Prostate gland (tissue), 2 donors: ENCODE data around the gene GTF2F1. TPM values are rescaled to one million over a fixed set of nuclear protein-coding genes. Genes with fewer than 3 reads are reported as not detected.
A peak's percentile ranks its signal among the peaks of the same experiment; 100 is the strongest.

Source experiments
- DNase-seq: peaks from one replicate; pipeline ENCODE4 v3.0.0-alpha.2; 2019; ENCODE audit warnings: low spot score
- H3K27ac ChIP-seq, 2 donors: fragments of 200-600 bp; sonication (generic); 2 replicates each; pipeline ENCODE4 v1.5.1; 2017 to 2019
- H3K27me3 ChIP-seq: fragments of 200-600 bp; sonication (generic); replicated peaks from 2 replicates; pipeline ENCODE4 v1.5.1; 2019; ENCODE audit not compliant: insufficient read depth
- H3K36me3 ChIP-seq, 2 donors: fragments of 200-600 bp; sonication (generic); 1 replicate in 1 of 2; 2 replicates in 1 of 2; pipeline versions ENCODE4 v1.5.1 to v1.8.1; 2017 to 2019
- H3K4me1 ChIP-seq: fragments of 200-600 bp; sonication (generic); replicated peaks from 2 replicates; pipeline ENCODE4 v1.5.1; 2019
- H3K4me3 ChIP-seq, 2 donors: fragments of 200-600 bp; sonication (generic); 2 replicates each; pipeline ENCODE4 v1.5.1; 2017 to 2019
- H3K9me3 ChIP-seq: fragments of 200-600 bp; sonication (generic); 2 replicates; pipeline ENCODE4 v1.5.1; 2017
- CTCF ChIP-seq, 4 experiments: fragments of 200-600 bp in 2 of 4; fragments of 450-650 bp in 2 of 4; sonication (generic) in 2 of 4; IDR thresholded peaks; 1 replicate in 3 of 4; 2 replicates in 1 of 4; pipeline ENCODE4 v1.5.1; 2016 to 2019; ENCODE audit warnings: antibody characterized with exemption in 4 of 4, mild to moderate bottlenecking in 2 of 4, moderate library complexity in 2 of 4
- POLR2A ChIP-seq: fragments of 450-650 bp; IDR thresholded peaks from one replicate; pipeline ENCODE4 v1.6.1; 2016; ENCODE audit warnings: antibody characterized with exemption, mild to moderate bottlenecking
- POLR2AphosphoS5 ChIP-seq: sonication (generic); formaldehyde crosslinking; IDR thresholded peaks from one replicate; pipeline ENCODE4 v1.6.1; 2017; ENCODE audit warnings: antibody characterized with exemption
- WGBS: methylation state at CpG from one replicate; pipeline ENCODE4 v1.1.5; 2018; 5-methylcytosine and 5-hydroxymethylcytosine counted together
- intact Hi-C: fragments of 100-400 bp; cut with DNase I; formaldehyde crosslinking; loops from one replicate; pipeline ENCODE4 v1.14.2; 2022
- total RNA-seq, 2 donors: library from RNA; depleted of rRNA; stranded (reverse); fragments of >200 nt; gene quantifications; one replicate each; pipeline ENCODE4 v1.1.0, GENCODE V29; 2016

Gene GTF2F1
- total RNA-seq, 2 donors from 2014 or later = 70.7 to 82.7 TPM

DNA sequence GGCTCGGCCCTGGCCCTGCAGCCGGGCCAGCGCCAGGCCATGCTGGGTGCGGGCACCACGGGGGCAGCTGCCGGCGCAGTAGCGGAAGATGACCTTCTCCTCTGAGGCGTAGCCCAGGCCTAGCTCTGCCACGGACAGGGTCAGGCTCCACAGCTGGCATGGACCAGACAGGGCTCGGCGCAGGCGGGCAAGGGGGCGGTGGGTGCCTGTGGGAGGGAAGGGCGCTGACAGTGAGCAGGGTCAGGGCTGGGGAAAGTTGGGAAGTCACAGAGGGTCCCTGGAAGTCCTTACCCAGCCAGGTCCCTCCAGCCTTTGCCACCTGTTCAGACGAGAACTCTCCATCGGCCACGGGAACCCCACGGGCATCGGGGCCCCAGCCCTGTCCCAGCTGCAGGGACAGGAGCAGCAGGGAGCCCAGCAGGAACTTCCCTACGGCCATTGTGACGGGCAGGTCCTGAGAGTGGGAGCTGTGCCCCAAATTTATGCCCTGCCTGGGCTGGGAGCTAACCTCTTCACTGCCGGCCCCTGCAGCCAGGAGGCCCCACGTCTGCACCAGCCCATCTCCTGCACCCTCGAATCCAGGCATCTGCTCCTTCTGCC lies 17.5 kb downstream of the GTF2F1 start, which contains the start of gene PSPN:
PSPN (minus strand) TSS at position 523 of the 600 bp plus-strand sequence; CDS start at position 439, 84 bp downstream.
- no peak within 1 kb of the TSS for H3K27ac ChIP-seq
- intact Hi-C loops = no loop called here

DNA sequence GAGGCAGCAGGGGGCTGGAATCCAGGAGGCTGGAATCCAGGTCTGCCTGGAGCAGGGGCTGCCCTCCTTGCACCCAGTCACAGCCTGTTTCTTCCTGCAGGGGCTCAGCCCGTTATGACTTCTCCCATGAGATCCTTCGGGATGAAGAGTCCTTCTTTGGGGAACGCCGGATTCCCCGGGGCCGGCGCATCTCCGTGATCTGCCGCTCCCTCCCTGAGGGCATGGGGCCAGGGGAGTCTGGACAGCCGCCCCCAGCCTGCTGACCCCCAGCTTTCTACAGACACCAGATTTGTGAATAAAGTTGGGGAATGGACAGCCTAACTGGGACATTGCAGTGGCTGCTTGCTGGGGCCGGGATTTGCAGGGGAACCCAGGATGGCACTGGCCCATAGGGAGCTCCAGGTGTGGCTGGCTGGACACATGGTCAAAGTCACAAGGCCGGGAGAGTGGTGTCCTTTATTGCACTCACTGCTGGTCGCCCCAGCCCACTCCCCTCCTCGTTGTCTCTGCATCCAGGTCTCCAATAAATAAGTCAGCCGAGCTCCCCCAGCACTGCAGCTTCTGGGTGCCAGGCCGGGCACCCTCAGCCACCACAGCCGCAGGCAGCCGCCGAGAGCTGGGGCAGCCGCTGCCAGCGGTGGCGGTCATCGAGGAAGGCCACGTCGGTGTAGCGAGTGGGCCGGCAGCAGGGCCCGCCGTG lies 18.1 kb downstream of the GTF2F1 start:
- Histone ChIP-seq H3K9me3 (no peaks in the 10 kb centered on the region), H3K4me3 (no peak overlapping the region), H3K4me1 (peaks cover 3% of the 10 kb centered on the region), H3K36me3 (peaks cover 3 to 5% of the 10 kb centered on the region in 2 donors), H3K27me3 (no peaks in the 10 kb centered on the region), H3K27ac (no peak overlapping the region)
- DNase-seq = no peak
- no peak for TF ChIP-seq POLR2A
- TF ChIP-seq CTCF (IDR thresholded peaks at IDR 0.05) = no peak
- no peak for TF ChIP-seq POLR2AphosphoS5
- intact Hi-C loops = loop anchor here (5.0 kb wide), 1 partner anchor 98 kb away; the partner anchor contains the start of gene MLLT1
- 72% methylated on average over 15 of the region's 29 CpGs for WGBS

More for the DNA sequence above, 17.5 kb downstream of the GTF2F1 start, which contains the start of gene PSPN:
- Histone ChIP-seq H3K9me3 (no peaks in the 10 kb centered on the region), H3K4me1 (peaks cover 3% of the 10 kb centered on the region), H3K36me3 (peaks cover 9 to 12% of the 10 kb centered on the region in 2 donors), H3K27me3 (no peaks in the 10 kb centered on the region), H3K4me3 (no peak within 1 kb of the TSS)
- no peak for DNase-seq
- no peak for TF ChIP-seq CTCF (IDR thresholded peaks at IDR 0.05)
- TF ChIP-seq POLR2A = no peak
- TF ChIP-seq POLR2AphosphoS5 = no peak
- 87% methylated on average over 20 of the region's 25 CpGs for WGBS

DNA sequence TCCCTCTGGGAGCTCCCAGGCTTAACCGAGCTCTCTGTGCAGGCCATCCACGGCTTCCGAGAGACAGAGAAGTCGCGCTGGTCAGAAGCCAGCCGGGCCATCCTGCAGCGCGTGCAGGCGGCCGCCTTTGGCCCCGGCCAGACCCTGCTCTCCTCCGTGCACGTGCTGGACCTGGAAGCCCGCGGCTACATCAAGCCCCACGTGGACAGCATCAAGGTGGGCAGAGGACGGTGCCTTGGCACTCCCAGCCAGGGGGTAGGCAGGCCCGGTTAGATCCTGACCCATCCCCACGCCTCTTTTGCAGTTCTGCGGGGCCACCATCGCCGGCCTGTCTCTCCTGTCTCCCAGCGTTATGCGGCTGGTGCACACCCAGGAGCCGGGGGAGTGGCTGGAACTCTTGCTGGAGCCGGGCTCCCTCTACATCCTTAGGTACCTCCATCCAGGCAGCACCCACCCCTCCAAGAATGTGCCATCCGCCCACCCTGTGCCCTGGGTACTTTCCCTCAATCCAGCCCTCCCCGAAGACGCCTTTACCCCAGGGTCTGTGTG lies 18.7 kb downstream of the GTF2F1 start:
- Histone ChIP-seq H3K27me3 (no peaks in the 10 kb centered on the region), H3K27ac (peak overlapping the region in 1 of 2 donors; percentile 99), H3K9me3 (no peaks in the 10 kb centered on the region), H3K4me3 (no peak overlapping the region), H3K36me3 (no peaks in the 10 kb centered on the region), H3K4me1 (peaks cover 3% of the 10 kb centered on the region)
- DNase-seq = no peak
- intact Hi-C loops = loop anchor here (5.0 kb wide), 1 partner anchor 97 kb away; the partner anchor contains the start of gene MLLT1
- TF ChIP-seq CTCF (IDR thresholded peaks at IDR 0.05) = no peak
- no peak for TF ChIP-seq POLR2A
- no peak for TF ChIP-seq POLR2AphosphoS5
- 60% methylated on average over 27 of the region's 29 CpGs for WGBS

DNA sequence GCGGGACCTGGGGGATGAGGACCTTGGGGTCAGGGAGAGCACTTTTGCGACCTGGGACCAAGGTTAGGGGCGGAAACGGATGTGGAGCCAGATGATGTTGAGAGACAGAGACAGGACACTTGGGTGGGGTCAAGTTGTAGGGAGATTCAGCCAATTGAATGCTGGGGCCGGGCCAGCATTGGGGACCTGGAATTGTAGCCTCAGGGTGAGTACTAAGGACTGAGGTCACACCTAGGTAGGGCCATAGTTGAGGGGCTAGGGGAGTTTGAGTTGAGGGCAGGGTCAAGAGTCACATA lies 19.2 kb downstream of the GTF2F1 start:
- H3K9me3 ChIP-seq = no peaks in the 10 kb centered on the region
- TF ChIP-seq CTCF (IDR thresholded peaks at IDR 0.05) (no peak), POLR2AphosphoS5 (no peak), POLR2A (no peak)
- no peaks in the 10 kb centered on the region for H3K27me3 ChIP-seq
- WGBS = 28% methylated on average over 5 of the region's 5 CpGs
- intact Hi-C loops = loop anchor here (1.0 to 5.0 kb wide), 2 partner anchors 20 to 96 kb away; partner anchors contain the start of genes GTF2F1 and MLLT1
- peak overlapping the region; percentile 99 for H3K27ac ChIP-seq
- no peak for DNase-seq
- peaks cover 3% of the 10 kb centered on the region for H3K4me1 ChIP-seq
- peak overlapping the region; percentile 74 to 85 for H3K4me3 ChIP-seq
- peaks cover 0 to under 1% of the 10 kb centered on the region in 2 donors for H3K36me3 ChIP-seq
